Activated CD4-positive, alpha-beta T cell treated with anti-CD3 and anti-CD28 coated beads, Interleukin-2, amount 50 U/mL, for 4 hours (primary cell): ENCODE data around the gene ADAMTS16.
"Not testable (repeated sequence)": the region's sequence is repeated elsewhere in the genome, so short reads cannot be mapped to it uniquely, and the experiment has no call there.

ENCODE experiments used
- DNase-seq, 2 experiments: peaks; one replicate each; pipeline ENCODE4 v3.0.0-alpha.2; 2020

ADAMTS16 gene, protein sequence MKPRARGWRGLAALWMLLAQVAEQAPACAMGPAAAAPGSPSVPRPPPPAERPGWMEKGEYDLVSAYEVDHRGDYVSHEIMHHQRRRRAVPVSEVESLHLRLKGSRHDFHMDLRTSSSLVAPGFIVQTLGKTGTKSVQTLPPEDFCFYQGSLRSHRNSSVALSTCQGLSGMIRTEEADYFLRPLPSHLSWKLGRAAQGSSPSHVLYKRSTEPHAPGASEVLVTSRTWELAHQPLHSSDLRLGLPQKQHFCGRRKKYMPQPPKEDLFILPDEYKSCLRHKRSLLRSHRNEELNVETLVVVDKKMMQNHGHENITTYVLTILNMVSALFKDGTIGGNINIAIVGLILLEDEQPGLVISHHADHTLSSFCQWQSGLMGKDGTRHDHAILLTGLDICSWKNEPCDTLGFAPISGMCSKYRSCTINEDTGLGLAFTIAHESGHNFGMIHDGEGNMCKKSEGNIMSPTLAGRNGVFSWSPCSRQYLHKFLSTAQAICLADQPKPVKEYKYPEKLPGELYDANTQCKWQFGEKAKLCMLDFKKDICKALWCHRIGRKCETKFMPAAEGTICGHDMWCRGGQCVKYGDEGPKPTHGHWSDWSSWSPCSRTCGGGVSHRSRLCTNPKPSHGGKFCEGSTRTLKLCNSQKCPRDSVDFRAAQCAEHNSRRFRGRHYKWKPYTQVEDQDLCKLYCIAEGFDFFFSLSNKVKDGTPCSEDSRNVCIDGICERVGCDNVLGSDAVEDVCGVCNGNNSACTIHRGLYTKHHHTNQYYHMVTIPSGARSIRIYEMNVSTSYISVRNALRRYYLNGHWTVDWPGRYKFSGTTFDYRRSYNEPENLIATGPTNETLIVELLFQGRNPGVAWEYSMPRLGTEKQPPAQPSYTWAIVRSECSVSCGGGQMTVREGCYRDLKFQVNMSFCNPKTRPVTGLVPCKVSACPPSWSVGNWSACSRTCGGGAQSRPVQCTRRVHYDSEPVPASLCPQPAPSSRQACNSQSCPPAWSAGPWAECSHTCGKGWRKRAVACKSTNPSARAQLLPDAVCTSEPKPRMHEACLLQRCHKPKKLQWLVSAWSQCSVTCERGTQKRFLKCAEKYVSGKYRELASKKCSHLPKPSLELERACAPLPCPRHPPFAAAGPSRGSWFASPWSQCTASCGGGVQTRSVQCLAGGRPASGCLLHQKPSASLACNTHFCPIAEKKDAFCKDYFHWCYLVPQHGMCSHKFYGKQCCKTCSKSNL

DNA sequence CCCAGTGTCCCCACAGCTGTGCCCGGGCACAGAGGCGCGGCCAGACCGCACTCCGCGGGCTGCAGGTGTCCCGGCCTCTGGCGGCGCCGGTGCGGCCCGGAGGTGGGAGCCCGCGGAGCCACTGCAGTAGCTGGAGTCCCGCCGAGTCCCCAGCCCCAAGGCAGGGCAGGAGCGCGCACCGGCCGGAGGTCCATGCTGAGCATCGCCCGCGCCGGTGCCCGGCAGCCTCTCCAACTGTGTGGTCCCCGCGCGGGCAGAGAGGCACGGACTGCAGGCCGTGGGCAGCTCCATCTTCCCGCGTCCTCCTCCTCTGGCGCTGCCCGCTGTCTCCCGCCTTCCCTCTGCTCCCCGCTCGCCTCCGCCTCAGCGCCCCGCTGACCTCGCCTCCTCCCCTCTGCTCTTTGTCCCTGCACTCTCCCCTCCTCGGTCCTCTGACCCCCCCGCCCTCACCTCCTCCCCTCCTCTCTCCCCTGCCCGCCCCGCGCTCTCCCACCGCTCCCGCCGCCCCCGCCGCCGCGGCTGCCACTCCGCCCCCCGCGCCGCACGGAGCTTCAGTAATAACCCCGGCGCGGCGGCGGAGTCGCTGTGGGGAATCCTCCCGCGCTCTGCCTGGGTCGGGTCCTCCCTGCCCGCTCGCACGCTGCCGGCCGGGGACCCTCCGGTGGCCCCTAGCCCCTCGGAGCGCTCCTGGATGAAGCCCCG is at the start of gene ADAMTS16:
Gene ADAMTS16 (plus strand): TSS at position 554 of the 702 bp plus-strand sequence. CDS start 138 bp downstream, at position 692.
- no peak for DNase-seq

DNA sequence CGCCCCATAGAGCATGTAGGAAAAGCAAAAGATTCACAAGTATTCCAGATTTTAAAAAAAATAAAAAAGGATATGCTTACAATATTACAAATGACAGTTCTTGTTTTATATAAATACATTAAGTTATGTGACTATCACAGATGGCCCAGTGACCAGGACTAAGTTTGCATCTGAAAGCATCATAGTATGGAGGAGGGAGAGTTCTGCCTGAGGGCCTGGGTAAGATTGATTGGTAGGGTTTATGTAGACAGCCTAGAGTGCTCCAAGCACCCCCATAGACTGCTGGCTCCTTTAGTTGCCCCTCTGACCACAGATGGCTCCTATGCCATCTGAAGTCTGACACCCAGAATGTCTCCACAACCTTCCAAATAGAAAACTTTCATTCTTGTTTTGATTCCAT is 48.0 kb upstream of the ADAMTS16 start:
- DNase-seq: no peak

DNA sequence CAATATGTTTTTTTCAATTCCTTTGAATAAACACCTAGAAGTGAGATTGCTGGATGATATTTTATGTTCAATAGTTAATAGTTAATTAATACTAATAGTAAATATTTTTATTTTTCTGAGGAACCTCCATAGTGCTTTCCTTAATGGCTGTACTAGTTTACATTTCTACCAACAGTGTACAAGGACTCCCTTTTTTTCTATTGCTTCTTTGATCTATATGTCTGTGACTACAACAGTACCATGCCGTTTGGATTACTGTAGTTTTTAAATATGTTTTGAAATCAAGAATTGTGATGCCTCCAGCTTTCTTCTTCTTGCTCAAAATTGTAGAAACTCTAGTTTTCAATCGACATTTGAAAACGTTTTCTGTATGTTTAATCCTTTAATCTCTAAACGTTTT is 39.5 kb upstream of the ADAMTS16 start:
- no peak for DNase-seq

DNA sequence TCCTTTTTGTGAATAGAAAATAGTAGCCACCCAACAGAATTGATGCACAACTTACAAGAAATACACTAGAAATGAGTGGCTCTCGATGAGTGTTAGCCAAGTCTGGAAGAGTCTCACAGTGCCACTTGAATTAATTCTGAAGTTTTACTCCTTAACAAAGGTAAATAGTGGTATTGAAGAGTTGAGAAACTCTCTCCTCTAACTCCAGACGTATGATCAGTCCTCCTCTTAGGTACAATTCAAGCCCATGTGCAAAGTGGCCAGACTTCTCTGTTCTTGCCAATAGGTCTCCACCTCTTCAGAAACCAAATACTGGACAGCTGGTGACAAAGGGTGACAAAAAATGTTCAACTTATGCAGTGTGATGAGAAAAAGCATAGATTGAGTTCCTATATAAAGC is 38.5 kb upstream of the ADAMTS16 start:
- no peak for DNase-seq

DNA sequence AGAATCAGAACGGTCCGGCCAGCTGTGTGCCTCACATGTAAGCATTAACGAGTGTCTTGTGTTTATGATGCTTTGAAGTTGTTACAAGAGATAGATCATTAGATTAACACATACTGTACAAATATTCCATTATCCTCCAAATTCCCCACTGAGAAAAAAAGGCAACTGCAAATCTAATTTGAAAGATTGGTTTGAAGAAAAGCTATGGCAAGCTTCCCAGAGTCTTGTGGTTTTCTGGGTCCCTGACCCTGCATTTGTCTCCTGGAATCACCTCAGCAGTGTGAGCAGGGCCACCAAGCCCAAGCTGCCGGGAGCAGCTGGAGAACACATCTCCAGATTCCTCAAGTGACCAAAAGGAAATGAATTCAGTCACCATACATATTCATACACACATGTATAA is 36.9 kb upstream of the ADAMTS16 start:
- DNase-seq: no peak

DNA sequence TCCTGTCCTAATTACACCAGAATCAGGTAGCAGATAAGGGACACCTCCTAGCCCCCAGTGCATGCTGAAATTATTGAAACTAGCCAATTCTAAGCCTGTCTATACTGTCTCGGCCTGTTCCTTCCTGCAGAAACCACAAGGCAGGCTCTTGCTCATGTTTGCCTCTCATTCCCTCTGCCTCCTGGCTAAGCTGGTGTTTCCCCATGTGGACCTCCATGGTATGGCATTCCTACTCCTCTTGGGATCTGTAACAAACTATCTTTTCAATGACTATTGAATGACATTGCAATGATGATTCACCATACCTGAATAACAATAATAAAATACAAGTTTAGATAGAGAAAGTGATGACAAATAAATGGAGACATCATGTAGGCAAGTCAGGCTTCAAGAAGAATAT is 35.6 kb upstream of the ADAMTS16 start:
- no peak for DNase-seq

DNA sequence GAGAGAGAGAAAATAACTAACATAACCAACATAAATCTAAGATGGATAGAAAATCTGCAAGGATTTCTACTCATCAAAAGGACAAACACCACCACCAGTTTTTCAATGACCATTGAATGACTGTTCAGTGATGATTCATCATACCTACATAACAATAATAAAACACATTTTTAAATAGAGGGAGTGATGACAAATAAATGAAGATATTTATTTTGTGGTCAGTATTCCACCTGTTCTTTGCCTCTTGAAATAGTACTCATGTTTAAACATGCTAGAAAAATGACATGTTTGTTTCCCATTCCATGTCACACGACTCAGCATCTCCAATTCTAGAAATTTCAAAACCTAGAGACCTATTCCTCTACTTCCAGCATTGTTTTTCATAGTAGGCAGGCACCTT is 34.6 kb upstream of the ADAMTS16 start:
- DNase-seq: no peak

DNA sequence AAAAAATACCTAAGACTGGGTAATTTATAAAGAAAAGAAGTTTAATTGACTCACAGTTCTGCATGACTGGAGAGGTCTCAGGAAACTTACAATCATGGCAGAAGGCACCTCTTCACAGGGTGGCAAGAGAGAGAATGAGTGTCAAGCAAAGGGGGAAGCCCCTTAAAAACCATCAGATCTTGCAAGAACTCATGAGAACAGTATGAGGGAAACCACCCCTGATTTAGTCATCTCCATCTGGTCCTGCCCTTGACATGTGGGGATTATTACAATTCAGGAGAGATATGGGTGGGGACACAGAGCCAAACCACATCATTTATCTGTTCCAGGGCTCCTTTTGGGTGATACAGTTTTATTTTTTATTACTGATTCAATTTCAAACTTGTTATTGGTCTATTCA is 23.2 kb upstream of the ADAMTS16 start:
- no peak for DNase-seq

DNA sequence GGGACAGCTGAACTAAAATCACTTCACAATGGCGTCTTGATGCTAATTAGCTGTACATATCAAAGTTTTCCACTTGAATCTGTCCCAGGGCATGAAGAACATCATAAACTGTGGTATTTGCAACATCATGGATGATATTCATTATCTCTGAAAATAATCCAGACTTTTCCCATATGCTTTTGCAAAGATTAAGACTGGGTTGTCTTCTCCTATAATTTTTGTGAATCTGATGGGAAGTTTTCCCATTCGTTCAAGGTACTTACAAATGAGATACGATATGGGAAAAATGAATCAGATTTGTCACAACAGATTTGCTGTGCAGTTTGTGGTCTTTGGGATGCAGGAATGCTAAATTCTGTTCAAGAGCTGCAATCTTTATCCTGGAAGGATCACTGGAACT is 17.4 kb upstream of the ADAMTS16 start:
- DNase-seq: no peak

DNA sequence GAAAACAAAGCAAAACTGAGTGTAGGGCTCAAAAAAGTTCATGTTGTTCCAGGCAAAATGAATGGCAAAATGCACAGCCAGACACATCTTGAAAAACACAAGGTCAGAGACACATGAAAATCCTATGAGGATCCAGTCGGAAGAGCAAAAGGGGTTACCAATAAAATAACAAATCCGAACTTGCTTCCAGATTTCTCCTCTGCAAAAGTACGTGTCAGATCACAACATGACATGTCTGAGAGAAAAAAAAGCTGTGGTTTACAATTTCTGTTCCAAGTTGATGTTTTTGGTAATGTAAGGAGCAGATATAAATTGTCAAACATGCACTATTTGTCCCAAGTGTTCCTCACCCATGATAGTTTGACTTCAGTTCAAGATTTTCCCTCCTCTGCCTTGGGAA is 15.9 kb upstream of the ADAMTS16 start:
- no peak for DNase-seq

DNA sequence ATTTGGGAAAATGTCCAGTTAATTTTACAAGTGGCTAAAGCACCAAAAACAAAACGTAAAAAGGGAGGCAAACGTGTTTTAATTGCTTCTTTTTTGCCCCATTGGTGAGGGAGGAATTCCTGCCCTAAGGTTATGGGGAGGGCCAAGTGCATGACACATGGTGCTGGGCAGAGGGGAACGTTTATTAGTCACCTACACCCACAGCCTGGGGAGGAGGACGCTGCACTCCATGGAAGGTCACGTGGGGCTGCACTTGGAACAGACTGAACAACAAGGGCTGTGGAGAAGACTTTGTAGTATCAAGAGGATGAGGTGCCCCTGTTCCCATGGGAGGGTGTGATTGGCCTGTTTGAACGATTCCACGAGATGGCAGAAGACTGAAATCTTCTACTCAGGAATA is 13.7 kb upstream of the ADAMTS16 start:
- no peak for DNase-seq

DNA sequence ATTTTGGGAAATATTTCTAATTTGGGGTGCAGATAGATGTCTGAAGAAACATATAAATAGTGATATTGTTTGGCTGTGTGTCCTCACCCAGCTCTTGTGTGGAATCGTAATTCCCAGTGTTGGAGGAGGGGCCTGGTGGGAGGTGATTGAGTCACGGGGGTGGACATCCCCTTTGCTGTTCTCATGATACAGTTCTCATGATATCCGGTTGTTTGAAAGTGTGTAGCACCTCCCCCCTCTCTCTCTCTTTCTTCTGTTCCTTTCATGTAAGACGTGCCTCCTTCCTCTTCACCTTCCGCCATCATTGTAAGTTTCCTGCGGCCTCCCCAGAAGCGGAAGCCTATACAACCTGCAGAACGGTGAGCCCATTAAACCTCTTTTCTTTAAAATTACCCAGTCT is 11.4 kb upstream of the ADAMTS16 start:
- no peak for DNase-seq

DNA sequence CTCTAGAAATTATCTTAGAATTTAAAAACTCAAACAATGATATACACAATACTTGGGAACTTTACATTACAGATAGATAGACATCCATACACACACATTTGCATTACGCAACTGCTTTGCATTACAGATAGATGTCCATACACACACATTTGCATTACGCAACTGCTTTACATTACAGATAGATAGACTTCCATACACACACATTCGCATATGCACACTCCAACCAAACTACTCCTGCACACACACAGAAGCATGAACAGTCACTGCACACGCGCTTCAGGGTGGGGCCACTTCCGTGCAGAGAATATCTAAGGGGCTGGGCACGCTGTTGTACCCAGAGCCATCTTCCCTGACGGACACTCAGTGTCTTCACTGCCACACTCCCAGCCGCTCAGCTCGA is 7.9 kb upstream of the ADAMTS16 start:
- no peak for DNase-seq

DNA sequence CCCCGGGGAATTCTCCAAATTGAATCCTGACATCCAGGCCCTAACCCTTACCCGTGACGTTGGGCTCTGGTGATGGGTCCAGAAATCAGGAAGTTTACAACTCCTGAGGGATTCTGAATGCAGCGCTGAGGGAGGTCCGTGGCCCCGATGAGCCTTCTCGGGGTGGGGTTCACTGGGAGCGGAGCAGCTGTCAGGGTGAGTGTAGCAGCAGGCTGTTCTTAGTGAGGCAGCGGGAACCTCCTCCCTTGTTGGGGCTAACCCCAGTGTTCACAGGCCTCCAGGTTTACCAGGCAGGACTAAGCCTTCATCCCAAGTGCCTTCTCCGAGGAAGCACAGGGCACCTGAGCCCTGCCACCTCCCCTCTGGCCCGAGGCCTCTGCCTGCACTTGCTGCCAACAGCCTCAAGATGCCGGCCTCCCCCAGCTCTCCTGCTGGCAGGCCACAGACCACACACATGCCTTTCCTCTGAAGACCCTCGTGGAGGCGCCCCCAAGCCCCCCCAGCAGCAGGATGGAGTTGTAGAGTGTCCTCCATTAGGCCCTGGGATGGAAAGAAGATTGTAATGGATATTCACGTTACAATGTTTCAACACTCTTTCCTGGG is 7.3 kb upstream of the ADAMTS16 start:
- no peak for DNase-seq

DNA sequence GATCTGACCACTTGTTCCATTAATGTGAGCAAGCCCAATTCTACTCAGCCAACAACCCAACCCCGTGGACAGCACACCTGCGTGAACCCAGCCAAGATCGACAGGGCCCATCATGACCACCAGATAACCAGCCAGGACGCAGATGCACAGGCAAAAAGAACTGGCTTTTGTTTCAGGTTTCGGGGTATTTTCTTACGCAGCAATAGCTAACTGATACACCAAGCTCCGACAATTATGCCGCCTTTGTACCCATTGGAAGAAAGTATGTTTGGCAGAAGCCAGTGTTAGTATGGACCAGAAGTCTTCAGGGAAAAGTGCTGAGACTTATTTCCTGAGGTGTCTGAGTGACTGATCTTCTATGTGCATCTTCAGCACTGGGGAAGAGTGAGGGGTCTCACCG is 6.0 kb upstream of the ADAMTS16 start:
- DNase-seq: no peak

DNA sequence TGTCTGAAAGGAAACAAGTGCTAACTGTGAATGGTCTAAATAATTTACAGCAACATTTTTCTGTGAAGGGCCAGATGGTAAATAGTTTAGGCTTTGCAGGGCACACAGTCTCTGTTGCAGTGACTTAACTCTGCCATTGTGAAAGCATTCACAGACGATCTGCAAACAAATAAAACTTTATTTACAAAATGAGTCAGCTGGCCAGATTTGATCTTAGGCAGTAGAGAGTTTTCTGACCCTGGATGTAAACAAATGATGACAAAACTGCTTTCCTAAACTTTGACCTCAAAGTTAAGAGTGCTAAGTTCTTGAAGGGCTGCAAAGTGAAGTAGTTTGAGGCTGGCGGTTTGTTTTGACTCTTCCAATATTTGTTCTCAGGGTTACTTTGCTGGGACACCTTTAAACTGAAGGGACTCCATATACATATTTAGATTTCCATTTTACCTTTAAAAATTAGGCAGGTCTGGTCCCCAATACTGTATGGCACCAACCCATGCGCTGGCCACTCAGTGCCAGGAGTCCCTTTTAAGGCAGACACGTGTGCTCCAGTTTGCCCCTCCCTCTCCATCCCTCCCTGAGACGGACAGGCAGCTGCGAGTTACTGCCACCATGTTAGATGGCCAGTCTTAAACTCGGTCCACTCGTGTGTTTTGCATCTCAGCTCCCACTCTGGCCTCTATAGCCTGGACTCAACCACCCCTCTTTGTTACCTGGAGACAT is 4.0 kb upstream of the ADAMTS16 start:
- DNase-seq: no peak

DNA sequence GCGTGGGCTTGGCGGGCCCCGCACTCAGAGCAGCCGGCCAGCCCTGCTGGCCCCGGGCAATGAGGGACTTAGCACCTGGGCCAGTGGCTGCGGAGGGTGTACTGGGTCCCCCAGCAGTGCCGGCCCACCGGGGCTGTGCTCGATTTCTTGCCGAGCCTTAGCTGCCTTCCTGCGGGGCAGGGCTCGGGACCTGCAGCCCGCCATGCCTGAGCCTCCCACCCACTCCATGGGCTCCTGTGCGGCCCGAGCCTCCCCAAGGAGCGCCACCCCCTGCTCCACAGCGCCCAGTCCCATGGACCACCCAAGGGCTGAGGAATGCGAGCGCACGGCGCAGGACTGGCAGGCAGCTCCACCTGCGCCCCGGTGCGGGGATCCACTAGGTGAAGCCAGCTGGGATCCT is 2.3 kb upstream of the ADAMTS16 start:
- not testable (repeated sequence) for DNase-seq

DNA sequence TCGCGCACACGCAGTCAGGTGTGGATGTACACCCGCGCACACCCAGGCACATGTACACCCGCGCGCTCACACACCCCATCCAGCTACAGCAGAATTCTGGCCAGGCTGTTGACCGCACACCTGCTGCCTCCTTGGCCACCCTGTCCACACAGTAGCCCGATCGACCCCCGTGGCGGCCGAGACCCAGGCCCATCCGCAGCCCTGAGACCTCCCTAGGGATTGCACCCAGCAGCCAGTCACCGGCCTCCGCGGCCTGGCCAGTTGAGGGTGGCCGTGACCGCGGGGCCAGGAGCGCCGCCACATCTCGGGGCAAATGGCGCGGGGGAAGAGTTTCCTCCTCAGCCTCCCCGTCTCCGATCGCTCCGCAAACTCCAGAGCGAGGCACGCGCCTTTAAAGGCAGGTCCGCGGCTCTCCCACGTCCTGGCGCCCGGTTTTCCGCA is 774 bp upstream of the ADAMTS16 start:
- DNase-seq: no peak

DNA sequence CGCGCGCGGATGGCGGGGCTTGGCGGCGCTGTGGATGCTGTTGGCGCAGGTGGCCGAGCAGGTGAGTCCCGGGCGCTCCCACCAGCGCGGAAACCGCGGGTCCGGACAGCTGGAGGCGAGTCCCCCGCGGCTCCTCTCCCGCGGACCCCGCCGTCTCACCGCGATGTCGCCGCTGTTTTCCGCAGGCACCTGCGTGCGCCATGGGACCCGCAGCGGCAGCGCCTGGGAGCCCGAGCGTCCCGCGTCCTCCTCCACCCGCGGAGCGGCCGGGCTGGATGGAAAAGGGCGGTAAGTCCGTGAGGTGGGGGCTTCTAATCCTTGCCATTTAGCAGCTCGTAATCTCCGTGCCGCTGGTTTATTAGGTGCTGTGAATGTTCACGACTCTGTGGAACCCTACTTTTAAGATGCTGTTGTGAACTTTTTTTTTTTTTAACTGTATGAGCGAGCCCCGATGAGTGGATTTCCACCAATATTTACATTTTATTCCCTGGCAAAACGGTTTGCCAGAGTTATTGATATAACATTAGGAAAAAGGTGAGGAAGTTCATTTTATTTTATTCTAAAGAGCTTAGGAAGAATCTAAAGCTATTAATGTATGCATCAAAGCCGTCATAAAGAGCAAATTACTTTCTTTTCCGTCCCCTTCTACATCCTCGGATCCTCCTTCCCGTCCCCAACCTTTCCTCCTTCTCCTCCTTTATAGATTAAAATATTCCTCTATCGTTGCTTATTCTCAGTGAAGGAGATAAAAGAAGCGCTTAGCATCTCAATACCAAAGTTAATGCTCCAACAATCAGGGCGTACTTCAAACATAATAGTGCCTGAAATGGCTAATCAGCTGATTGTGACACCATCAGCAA is 579 bp downstream of the ADAMTS16 start:
- DNase-seq: no peak

DNA sequence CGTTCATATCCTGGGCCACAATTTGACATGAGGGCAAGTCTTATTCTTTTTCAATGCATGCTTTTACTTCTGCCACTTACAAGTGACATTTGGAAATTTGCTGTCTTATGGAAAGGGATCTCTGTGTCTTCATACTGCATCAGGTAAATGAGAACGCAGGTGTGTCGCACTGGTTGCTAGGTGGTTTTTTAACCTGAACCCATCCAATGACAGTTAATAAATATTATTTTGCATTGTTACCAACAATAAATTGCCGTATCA is 1.1 kb downstream of the ADAMTS16 start:
- no peak for DNase-seq
